Skeletal muscle tissue (tissue), 4 donors: Measurements from ENCODE around the gene SEMA5A. TPM values are rescaled to one million over a fixed set of nuclear protein-coding genes. Genes with fewer than 3 reads are reported as not detected.

Source experiments
- H3K27ac ChIP-seq: one replicate; pipeline ENCODE4 v1.7.0; 2013; ENCODE audit warnings: mild to moderate bottlenecking, low read depth, low read length, inconsistent platforms
- H3K27me3 ChIP-seq, 3 donors: one replicate each; pipeline ENCODE4 v1.7.0; 2013; ENCODE audit warnings: low read length in 3 of 3; ENCODE audit not compliant: control insufficient read depth in 3 of 3, insufficient read depth in 3 of 3
- H3K36me3 ChIP-seq, 3 donors: one replicate each; pipeline ENCODE4 v1.7.0; 2013; ENCODE audit warnings: low read length in 3 of 3; ENCODE audit not compliant: control insufficient read depth in 3 of 3, insufficient read depth in 3 of 3
- H3K4me1 ChIP-seq, 3 donors: one replicate each; pipeline ENCODE4 v1.7.0; 2013; ENCODE audit warnings: low read length in 3 of 3, mild to moderate bottlenecking in 3 of 3; ENCODE audit not compliant: control insufficient read depth in 3 of 3, insufficient read depth in 3 of 3
- H3K4me3 ChIP-seq, 3 donors: one replicate each; pipeline ENCODE4 v1.7.0; 2013; ENCODE audit warnings: low read length in 3 of 3
- H3K9ac ChIP-seq, 3 donors: one replicate each; pipeline ENCODE4 v1.7.0; 2013; ENCODE audit warnings: low read length in 3 of 3, mild to moderate bottlenecking in 3 of 3, moderate library complexity in 2 of 3, low read depth in 1 of 3
- H3K9me3 ChIP-seq, 3 donors: one replicate each; pipeline ENCODE4 v1.7.0; 2013; ENCODE audit warnings: low read length in 3 of 3; ENCODE audit not compliant: control insufficient read depth in 3 of 3
- total RNA-seq: library from RNA; depleted of rRNA; stranded (reverse); fragments of >200 nt; gene quantifications from one replicate; pipeline ENCODE4 v1.2.3, GENCODE V29; 2014
- donor health status: Osteomylitis.

Gene SEMA5A
- total RNA-seq, 1 donor from 2014 or later, result 25.1 TPM

DNA sequence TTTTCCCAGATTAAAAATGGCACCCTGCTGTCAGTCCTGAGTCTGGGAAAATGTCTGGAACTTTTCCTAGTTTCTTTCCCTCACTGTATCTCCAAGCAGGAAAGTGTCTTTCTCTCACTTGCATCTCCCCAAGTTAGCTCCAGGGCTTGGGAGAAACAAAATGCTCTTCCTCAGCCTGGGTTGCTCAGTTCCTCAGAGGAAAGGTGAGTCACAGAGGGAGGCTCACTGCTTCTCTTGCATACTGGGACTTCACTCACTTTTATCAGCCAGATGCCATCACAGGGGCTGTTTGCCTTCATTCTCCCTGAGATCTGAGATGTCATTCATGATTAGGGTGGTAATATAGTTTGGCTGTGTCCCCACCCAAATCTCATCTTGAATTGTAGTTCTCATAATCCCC is 519.9 kb downstream of the SEMA5A start:
- H3K36me3 ChIP-seq, result no peaks in the 10 kb centered on the region
- no peak overlapping the region for H3K27ac ChIP-seq
- no peaks in the 10 kb centered on the region for H3K4me1 ChIP-seq
- no peak overlapping the region for H3K4me3 ChIP-seq
- no peaks in the 10 kb centered on the region for H3K27me3 ChIP-seq
- no peak overlapping the region for H3K9ac ChIP-seq
- peaks cover 0 to 4% (median 0%) of the 10 kb centered on the region in 3 donors for H3K9me3 ChIP-seq

DNA sequence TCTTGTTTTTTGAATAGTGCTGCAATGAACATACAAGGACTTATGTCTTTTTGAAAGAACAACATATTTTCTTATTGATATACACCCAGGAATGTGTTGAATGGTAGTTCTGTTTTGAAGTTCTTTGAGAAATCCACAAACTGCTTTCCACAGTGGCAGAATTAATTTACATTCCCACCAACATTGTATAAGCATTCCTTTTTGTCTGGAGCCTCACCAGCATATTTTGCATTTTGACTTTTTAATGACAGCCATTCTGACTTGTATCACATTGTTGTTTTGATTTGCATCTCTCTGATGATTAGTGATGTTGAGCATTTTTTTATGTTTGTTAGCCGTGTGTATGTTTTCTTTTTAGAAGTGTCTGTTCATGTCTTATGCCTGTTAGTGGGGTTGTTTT is 524.9 kb downstream of the SEMA5A start:
- Histone ChIP-seq H3K27me3 (no peaks in the 10 kb centered on the region), H3K4me3 (no peak overlapping the region), H3K9me3 (peaks cover 0 to 4% (median 0%) of the 10 kb centered on the region in 3 donors), H3K4me1 (no peaks in the 10 kb centered on the region), H3K9ac (no peak overlapping the region), H3K27ac (no peak overlapping the region), H3K36me3 (no peaks in the 10 kb centered on the region)

DNA sequence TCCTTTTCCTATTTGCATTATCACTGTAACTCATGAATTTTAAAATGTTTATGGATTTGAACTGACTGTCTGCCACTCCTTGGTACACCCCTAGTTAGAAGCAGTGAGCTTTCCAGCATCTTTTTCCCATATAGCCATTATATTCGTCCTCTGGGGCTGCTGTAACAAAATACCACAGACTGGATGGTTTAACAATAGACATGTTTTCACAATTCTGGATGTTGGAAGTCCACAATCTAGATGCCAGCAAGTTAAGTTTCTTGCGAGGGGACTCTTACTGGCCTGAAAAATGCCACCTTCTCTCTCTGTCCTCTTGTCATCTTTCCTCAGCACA is 530.0 kb downstream of the SEMA5A start:
- H3K9ac ChIP-seq, result no peak overlapping the region
- no peaks in the 10 kb centered on the region for H3K4me1 ChIP-seq
- H3K27ac ChIP-seq, result no peak overlapping the region
- peaks cover 0 to 2% (median 0%) of the 10 kb centered on the region in 3 donors for H3K9me3 ChIP-seq
- H3K36me3 ChIP-seq, result no peaks in the 10 kb centered on the region
- no peak overlapping the region for H3K4me3 ChIP-seq
- H3K27me3 ChIP-seq, result no peaks in the 10 kb centered on the region

DNA sequence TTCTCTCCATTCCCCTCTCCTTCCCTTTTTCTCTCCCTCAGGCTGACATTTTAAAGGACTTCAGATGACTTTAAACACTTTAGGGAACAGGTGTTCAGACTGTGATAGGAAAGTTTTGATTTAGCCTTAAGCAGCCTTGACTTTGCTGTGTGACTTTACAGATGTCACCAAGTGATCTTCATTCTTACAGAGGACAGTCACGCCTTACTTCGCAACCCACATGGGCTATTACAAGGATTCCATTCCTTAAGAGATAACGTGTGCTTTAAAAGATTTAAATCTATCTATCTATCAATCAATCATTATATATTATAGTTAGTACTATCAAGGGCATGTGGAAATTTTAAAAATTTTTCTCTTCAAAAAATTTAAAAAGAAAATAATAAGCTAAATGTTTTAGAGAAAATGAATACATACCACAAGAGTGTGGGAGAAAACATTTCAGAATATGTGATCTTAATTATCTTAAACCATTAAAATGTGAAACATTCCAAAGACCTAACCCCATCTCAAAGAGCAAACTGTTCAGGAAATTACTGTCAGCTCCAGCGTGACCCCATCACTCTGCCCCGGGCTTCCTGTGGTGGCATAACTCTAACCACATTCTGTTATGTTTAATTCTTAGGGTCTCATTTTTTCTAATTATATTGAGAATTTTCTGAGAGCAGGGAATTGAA is 530.5 kb downstream of the SEMA5A start:
- no peak overlapping the region for H3K9ac ChIP-seq
- H3K27me3 ChIP-seq, result no peaks in the 10 kb centered on the region
- H3K4me3 ChIP-seq, result no peak overlapping the region
- H3K9me3 ChIP-seq, result peaks cover 0 to 2% (median 0%) of the 10 kb centered on the region in 3 donors
- H3K4me1 ChIP-seq, result no peaks in the 10 kb centered on the region
- H3K27ac ChIP-seq, result no peak overlapping the region
- no peaks in the 10 kb centered on the region for H3K36me3 ChIP-seq

DNA sequence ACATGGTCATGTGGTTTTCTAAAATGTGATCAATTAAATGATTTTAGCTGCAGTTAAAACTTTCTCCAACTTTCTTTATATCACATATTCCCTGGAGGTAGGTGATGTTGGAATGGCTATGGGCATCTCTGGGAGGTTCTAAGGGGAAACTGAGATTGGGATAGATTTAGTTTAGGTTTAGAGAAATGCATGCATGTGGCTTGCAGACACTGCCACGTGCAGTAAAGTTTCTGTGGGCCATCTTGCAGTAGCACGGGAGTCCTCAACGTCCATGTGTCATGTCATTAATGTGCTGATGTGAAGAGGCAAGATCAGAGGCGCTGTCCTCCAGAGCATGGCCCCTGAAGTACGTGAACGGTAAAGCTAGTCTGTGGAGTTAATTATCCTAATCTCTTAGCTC is 532.7 kb downstream of the SEMA5A start:
- Histone ChIP-seq H3K4me1 (no peaks in the 10 kb centered on the region), H3K36me3 (no peaks in the 10 kb centered on the region), H3K9me3 (peaks cover 0 to 2% (median 0%) of the 10 kb centered on the region in 3 donors), H3K4me3 (no peak overlapping the region), H3K9ac (no peak overlapping the region), H3K27me3 (no peaks in the 10 kb centered on the region), H3K27ac (no peak overlapping the region)

DNA sequence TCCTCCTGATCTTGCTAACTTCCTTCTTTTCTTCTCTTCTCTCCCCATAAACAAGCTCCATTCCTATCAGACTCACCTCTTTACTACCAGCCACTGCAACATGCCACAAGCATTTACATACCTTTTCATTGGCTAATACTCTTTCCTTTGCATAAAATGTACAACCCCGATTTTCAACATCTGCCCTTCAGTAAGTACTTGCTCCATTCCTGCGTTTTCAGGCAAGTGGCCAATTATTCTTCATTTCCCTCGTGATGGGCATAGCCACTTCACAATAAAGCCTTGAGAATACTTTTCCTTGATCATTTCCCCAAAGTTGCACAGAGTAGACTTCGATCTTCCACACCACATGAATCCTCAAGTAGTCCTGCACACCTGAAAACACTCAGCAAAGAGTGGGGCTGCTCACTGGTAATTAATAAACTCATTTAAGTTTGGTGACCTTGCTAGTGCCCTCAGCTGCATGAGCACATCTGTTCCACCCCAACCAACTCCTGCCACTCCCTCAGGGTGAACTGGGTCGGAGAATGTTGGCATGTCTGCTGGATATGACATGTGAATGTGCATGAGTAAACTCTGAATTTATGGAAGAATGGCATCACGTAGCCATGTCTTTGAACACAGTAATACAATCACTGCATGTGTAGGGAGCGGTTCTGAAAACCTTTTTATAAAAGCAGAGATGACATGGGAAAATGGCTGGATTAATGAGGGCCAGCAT is 535.8 kb downstream of the SEMA5A start:
- Histone ChIP-seq H3K36me3 (no peaks in the 10 kb centered on the region), H3K27ac (no peak overlapping the region), H3K4me1 (no peaks in the 10 kb centered on the region), H3K9ac (no peak overlapping the region), H3K9me3 (peaks cover 0 to 2% (median 0%) of the 10 kb centered on the region in 3 donors), H3K27me3 (no peaks in the 10 kb centered on the region), H3K4me3 (no peak overlapping the region)

DNA sequence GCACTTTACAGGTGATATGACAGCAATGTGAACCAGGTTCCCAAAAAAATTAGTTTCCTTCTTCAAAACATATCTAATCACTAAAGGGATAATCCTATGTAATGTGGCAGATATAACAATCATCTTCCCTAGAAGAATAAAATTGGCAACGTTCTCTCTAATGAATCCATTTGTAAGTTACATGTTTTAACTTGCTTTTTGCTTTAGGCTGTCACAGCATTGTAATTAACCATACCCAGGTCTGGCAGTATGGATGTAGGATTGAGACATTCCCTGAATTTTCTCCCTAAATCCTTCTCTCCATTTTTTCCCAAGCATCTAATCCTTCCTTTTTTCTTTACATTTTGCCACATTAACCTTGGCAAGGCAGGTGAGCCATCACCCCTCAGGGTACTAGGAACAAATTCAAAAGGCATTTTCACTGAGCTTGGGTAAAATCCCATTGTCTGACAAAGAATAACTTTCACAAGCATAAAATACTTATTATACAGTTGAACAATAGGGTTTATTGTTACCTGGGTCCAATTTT is 548.3 kb downstream of the SEMA5A start:
- H3K36me3 ChIP-seq, result no peaks in the 10 kb centered on the region

DNA sequence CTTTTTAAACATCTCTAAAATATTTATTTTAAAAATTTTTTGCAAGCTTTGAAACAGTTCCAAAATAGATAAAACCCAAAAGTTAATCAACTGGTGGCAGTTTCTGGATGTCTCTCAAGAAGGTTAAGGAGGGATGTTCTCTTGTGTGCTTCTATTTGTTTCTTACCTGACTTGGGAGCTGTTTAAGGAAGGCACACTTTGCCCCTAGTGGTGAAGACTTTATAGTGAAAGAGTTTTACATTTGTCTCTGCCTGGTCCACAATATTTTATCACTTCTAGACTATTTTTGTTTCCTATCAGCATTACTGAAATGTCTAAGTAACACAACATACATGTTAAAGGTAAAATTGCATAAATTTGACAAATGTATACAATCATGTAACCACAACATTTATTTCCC is 552.8 kb downstream of the SEMA5A start:
- no peak overlapping the region for H3K9ac ChIP-seq
- H3K36me3 ChIP-seq, result no peaks in the 10 kb centered on the region
- no peak overlapping the region for H3K4me3 ChIP-seq
- no peaks in the 10 kb centered on the region for H3K4me1 ChIP-seq
- H3K27ac ChIP-seq, result no peak overlapping the region
- H3K9me3 ChIP-seq, result peaks cover 0 to 2% (median 0%) of the 10 kb centered on the region in 3 donors
- H3K27me3 ChIP-seq, result no peaks in the 10 kb centered on the region

More for the DNA sequence above, 548.3 kb downstream of the SEMA5A start:
- Histone ChIP-seq H3K9ac (no peak overlapping the region), H3K27me3 (no peaks in the 10 kb centered on the region), H3K4me3 (no peak overlapping the region), H3K27ac (no peak overlapping the region), H3K4me1 (no peaks in the 10 kb centered on the region), H3K9me3 (peaks cover 0 to 2% (median 0%) of the 10 kb centered on the region in 3 donors)
